Body of pancreas (tissue), 4 donors: ENCODE measurements around the gene UXS1.
"Not testable (repeated sequence)": the region's sequence is repeated elsewhere in the genome, so short reads cannot be mapped to it uniquely, and the experiment has no call there.

Experiments used
- POLR2A ChIP-seq, 3 donors: fragments of 450-650 bp; IDR thresholded peaks; one replicate each; pipeline ENCODE4 v1.6.1; 2016; ENCODE audit warnings: antibody characterized with exemption in 3 of 3, mild to moderate bottlenecking in 2 of 3
- TF ChIP-seq, protein P1 (sequence below), 7 experiments: fragments of 450-650 bp in 4 of 7; fragments of 200-600 bp in 3 of 7; sonication (generic) in 3 of 7; IDR thresholded peaks; one replicate each; pipeline ENCODE4 v1.5.1; 2016 to 2019; ENCODE audit warnings: antibody characterized with exemption in 7 of 7

DNA sequence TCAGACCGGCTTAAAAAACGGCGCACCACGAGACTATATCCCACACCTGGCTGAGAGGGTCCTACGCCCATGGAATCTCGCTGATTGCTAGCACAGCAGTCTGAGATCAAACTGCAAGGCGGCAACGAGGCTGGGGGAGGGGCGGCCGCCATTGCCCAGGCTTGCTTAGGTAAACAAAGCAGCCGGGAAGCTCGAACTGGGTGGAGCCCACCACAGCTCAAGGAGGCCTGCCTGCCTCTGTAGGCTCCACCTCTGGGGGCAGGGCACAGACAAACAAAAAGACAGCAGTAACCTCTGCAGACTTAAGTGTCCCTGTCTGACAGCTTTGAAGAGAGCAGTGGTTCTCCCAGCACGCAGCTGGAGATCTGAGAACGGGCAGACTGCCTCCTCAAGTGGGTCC is 62.9 kb downstream of the UXS1 start:
- TF ChIP-seq, protein P1, sequence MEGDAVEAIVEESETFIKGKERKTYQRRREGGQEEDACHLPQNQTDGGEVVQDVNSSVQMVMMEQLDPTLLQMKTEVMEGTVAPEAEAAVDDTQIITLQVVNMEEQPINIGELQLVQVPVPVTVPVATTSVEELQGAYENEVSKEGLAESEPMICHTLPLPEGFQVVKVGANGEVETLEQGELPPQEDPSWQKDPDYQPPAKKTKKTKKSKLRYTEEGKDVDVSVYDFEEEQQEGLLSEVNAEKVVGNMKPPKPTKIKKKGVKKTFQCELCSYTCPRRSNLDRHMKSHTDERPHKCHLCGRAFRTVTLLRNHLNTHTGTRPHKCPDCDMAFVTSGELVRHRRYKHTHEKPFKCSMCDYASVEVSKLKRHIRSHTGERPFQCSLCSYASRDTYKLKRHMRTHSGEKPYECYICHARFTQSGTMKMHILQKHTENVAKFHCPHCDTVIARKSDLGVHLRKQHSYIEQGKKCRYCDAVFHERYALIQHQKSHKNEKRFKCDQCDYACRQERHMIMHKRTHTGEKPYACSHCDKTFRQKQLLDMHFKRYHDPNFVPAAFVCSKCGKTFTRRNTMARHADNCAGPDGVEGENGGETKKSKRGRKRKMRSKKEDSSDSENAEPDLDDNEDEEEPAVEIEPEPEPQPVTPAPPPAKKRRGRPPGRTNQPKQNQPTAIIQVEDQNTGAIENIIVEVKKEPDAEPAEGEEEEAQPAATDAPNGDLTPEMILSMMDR (IDR thresholded peaks at IDR 0.05): not testable (repeated sequence)
- TF ChIP-seq POLR2A (IDR thresholded peaks at IDR 0.05): not testable (repeated sequence)
